H1 (cell line): ENCODE results near the gene AKAP8. TPM values are rescaled to one million over a fixed set of nuclear protein-coding genes. Genes with fewer than 3 reads are reported as not detected.

Experiments used
- CTCF ChIA-PET: fragments of 300-600 bp; sonication (Branson Sonifier 250); formaldehyde crosslinking; loops from one replicate; lab custom pipeline; 2021; ENCODE audit not compliant: partially characterized antibody; lab: Charles Lee
- POLR2A ChIA-PET: fragments of 300-600 bp; sonication (Branson Sonifier 250); formaldehyde crosslinking; loops from one replicate; lab custom pipeline; 2021; ENCODE audit warnings: inconsistent platforms; ENCODE audit not compliant: partially characterized antibody; lab: Charles Lee
- DNase-seq, 2 experiments: peaks; one replicate each; pipeline versions ENCODE4 v3.0.0 to v3.0.0-alpha.2; 2010 to 2022; ENCODE audit warnings: low spot score in 2 of 2, low read depth in 1 of 2, mixed read lengths in 1 of 2
- FAIRE-seq: peaks from 2 replicates; lab custom pipeline; 2011; peaks lifted over from hg19 to GRCh38; lab: Jason Lieb, UNC
- H2AFZ ChIP-seq: 2 replicates; pipeline ENCODE4 v1.8.1; 2012; ENCODE audit warnings: low read length, inconsistent platforms
- H2AK5ac ChIP-seq: 2 replicates; pipeline ENCODE4 v1.6.1; 2013; ENCODE audit warnings: low read depth, low read length
- H2BK120ac ChIP-seq: replicated peaks from 2 replicates; pipeline ENCODE3; 2013; ENCODE audit warnings: low read depth, low read length, inconsistent platforms
- H2BK12ac ChIP-seq: 2 replicates; pipeline ENCODE4 v1.6.1; 2013; ENCODE audit warnings: low read depth, low read length
- H2BK15ac ChIP-seq: 2 replicates; pipeline ENCODE4 v1.6.1; 2013; ENCODE audit warnings: low read length
- H2BK20ac ChIP-seq: 2 replicates; pipeline ENCODE4 v1.6.1; 2013; ENCODE audit warnings: low read length
- H2BK5ac ChIP-seq: 2 replicates; pipeline ENCODE4 v1.6.1; 2013; ENCODE audit warnings: low read depth, low read length
- H3K14ac ChIP-seq: 2 replicates; pipeline ENCODE4 v1.6.1; 2013; ENCODE audit warnings: inconsistent platforms; ENCODE audit not compliant: insufficient read length
- H3K18ac ChIP-seq: 2 replicates; pipeline ENCODE4 v1.6.1; 2013; ENCODE audit warnings: low read length; ENCODE audit errors: extremely low read depth
- H3K23ac ChIP-seq: 2 replicates; pipeline ENCODE4 v1.6.1; 2013; ENCODE audit warnings: inconsistent platforms; ENCODE audit not compliant: insufficient read length
- H3K23me2 ChIP-seq: 2 replicates; pipeline ENCODE4 v1.6.1; 2013; ENCODE audit warnings: low read depth, low read length
- H3K27ac ChIP-seq: 2 replicates; pipeline ENCODE4 v1.6.1; 2011; ENCODE audit warnings: low read depth, low read length, inconsistent platforms
- H3K27me3 ChIP-seq, 4 experiments: replicated peaks in 1 of 4; 1 replicate in 1 of 4; 2 replicates in 3 of 4; pipeline versions ENCODE4 v1.6.1 to v1.8.1; 2011 to 2013; ENCODE audit warnings: low read length in 3 of 4, mild to moderate bottlenecking in 3 of 4, inconsistent platforms in 2 of 4, mixed read lengths in 2 of 4, moderate library complexity in 1 of 4; ENCODE audit not compliant: control insufficient read depth in 3 of 4, insufficient read depth in 3 of 4; ENCODE audit errors: extremely low read depth in 1 of 4
- H3K36me3 ChIP-seq, 4 experiments: 2 replicates each; pipeline versions ENCODE4 v1.6.1 to v1.8.1; 2011 to 2013; ENCODE audit warnings: mild to moderate bottlenecking in 4 of 4, low read length in 3 of 4, moderate library complexity in 2 of 4, control low read depth in 1 of 4, inconsistent platforms in 1 of 4; ENCODE audit not compliant: insufficient read depth in 4 of 4, control insufficient read depth in 2 of 4
- H3K4ac ChIP-seq: replicated peaks from 2 replicates; pipeline ENCODE3; 2013; ENCODE audit warnings: low read length, low read depth, mixed read lengths, inconsistent platforms; ENCODE audit not compliant: insufficient read length
- H3K4me1 ChIP-seq, 4 experiments: replicated peaks in 1 of 4; 1 replicate in 1 of 4; 2 replicates in 3 of 4; pipeline versions ENCODE4 v1.6.1 to v1.8.1; 2011 to 2013; ENCODE audit warnings: low read length in 3 of 4, inconsistent platforms in 2 of 4, mixed read lengths in 1 of 4; ENCODE audit not compliant: insufficient read depth in 4 of 4, control insufficient read depth in 3 of 4
- H3K4me2 ChIP-seq, 2 experiments: 2 replicates each; pipeline versions ENCODE4 v1.6.1 to v1.8.1; 2011 to 2013; ENCODE audit warnings: low read depth in 2 of 2, low read length in 2 of 2, control low read depth in 1 of 2, inconsistent platforms in 1 of 2, mild to moderate bottlenecking in 1 of 2; ENCODE audit not compliant: insufficient read depth in 1 of 2
- H3K4me3 ChIP-seq, 4 experiments: fragments of 200-600, 300-600 bp in 1 of 4; sonication (generic), shearing (Covaris generic), sonication (Bioruptor Twin) in 1 of 4; 2 replicates each; pipeline versions ENCODE4 v1.5.1 to v1.8.1; 2011 to 2016; ENCODE audit warnings: low read length in 4 of 4, low read depth in 3 of 4, control low read depth in 2 of 4, inconsistent platforms in 2 of 4, mild to moderate bottlenecking in 2 of 4, mixed read lengths in 1 of 4, moderate library complexity in 1 of 4; ENCODE audit not compliant: insufficient read depth in 2 of 4; ENCODE audit errors: extremely low read depth in 1 of 4
- H3K56ac ChIP-seq: replicated peaks from 2 replicates; pipeline ENCODE3; 2013; ENCODE audit warnings: low read depth, mild to moderate bottlenecking, mixed read lengths, low read length, inconsistent platforms; ENCODE audit not compliant: insufficient read length
- H3K79me1 ChIP-seq: 2 replicates; pipeline ENCODE4 v1.6.1; 2013; ENCODE audit warnings: low read depth, low read length, control low read depth
- H3K79me2 ChIP-seq, 2 experiments: 2 replicates each; pipeline versions ENCODE4 v1.6.1 to v1.8.1; 2012 to 2013; ENCODE audit warnings: low read length in 2 of 2, mild to moderate bottlenecking in 2 of 2, inconsistent platforms in 1 of 2; ENCODE audit not compliant: insufficient read depth in 2 of 2, control insufficient read depth in 1 of 2
- H3K9ac ChIP-seq, 4 experiments: replicated peaks in 1 of 4; 1 replicate in 1 of 4; 2 replicates in 3 of 4; pipeline versions ENCODE4 v1.6.1 to v1.8.1; 2011 to 2013; ENCODE audit warnings: low read depth in 3 of 4, low read length in 3 of 4, control low read depth in 2 of 4, mild to moderate bottlenecking in 2 of 4, moderate library complexity in 2 of 4, inconsistent platforms in 1 of 4; ENCODE audit errors: extremely low read depth in 1 of 4
- H3K9me3 ChIP-seq, 2 experiments: 2 replicates each; pipeline versions ENCODE4 v1.6.1 to v1.8.1; 2012 to 2013; ENCODE audit warnings: mild to moderate bottlenecking in 2 of 2, moderate library complexity in 2 of 2, control low read depth in 1 of 2, inconsistent platforms in 1 of 2, low read depth in 1 of 2, low read length in 1 of 2, mixed read lengths in 1 of 2; ENCODE audit not compliant: insufficient read depth in 2 of 2
- H4K20me1 ChIP-seq, 2 experiments: replicated peaks in 1 of 2; 2 replicates each; pipeline versions ENCODE3 to v1.8.1; 2011 to 2013; ENCODE audit warnings: inconsistent platforms in 2 of 2, low read length in 2 of 2, mild to moderate bottlenecking in 1 of 2; ENCODE audit not compliant: insufficient read depth in 2 of 2, control insufficient read depth in 1 of 2
- H4K5ac ChIP-seq: 2 replicates; pipeline ENCODE4 v1.6.1; 2013; ENCODE audit warnings: low read length, low read depth, mixed read lengths, inconsistent platforms; ENCODE audit not compliant: insufficient read length
- H4K8ac ChIP-seq: 2 replicates; pipeline ENCODE4 v1.8.0; 2013; ENCODE audit warnings: mild to moderate bottlenecking, moderate library complexity, low read length, inconsistent platforms; ENCODE audit not compliant: insufficient read depth; ENCODE audit errors: extremely low read depth
- H4K91ac ChIP-seq: replicated peaks from 2 replicates; pipeline ENCODE3; 2013; ENCODE audit warnings: low read length, mixed read lengths, inconsistent platforms; ENCODE audit not compliant: insufficient read length
- BACH1 ChIP-seq: IDR thresholded peaks from 2 replicates; pipeline ENCODE4 v1.6.1; 2012; ENCODE audit warnings: low read length, improper control_type of control experiment
- BRCA1 ChIP-seq: IDR thresholded peaks from 2 replicates; pipeline ENCODE4 v1.6.1; 2012; ENCODE audit warnings: low read depth, low read length, improper control_type of control experiment
- CHD1 ChIP-seq: IDR thresholded peaks from 2 replicates; pipeline ENCODE4 v1.6.1; 2012; ENCODE audit warnings: low read depth, low read length, improper control_type of control experiment
- CHD2 ChIP-seq: IDR thresholded peaks from 2 replicates; pipeline ENCODE4 v1.6.1; 2012; ENCODE audit warnings: low read length, improper control_type of control experiment
- CREB1 ChIP-seq: IDR thresholded peaks from 2 replicates; pipeline ENCODE4 v1.6.1; 2012; ENCODE audit warnings: inconsistent platforms
- EP300 ChIP-seq, 2 experiments: IDR thresholded peaks; 1 replicate in 1 of 2; 2 replicates in 1 of 2; pipeline ENCODE4 v1.6.1; 2011 to 2012; ENCODE audit warnings: low read depth in 2 of 2, low read length in 2 of 2, mild to moderate bottlenecking in 2 of 2, borderline replicate concordance in 1 of 2, inconsistent platforms in 1 of 2, moderate library complexity in 1 of 2
- GABPA ChIP-seq: IDR thresholded peaks from 2 replicates; pipeline ENCODE4 v1.6.1; 2011; ENCODE audit warnings: mild to moderate bottlenecking, low read length, moderate library complexity, borderline replicate concordance; ENCODE audit not compliant: insufficient read depth
- HDAC6 ChIP-seq: IDR thresholded peaks from one replicate; pipeline ENCODE4 v1.7.1; 2012; ENCODE audit warnings: low read depth, mild to moderate bottlenecking, inconsistent platforms, low read length, moderate library complexity
- NRF1 ChIP-seq: IDR thresholded peaks from 2 replicates; pipeline ENCODE4 v1.6.1; 2011; ENCODE audit warnings: mild to moderate bottlenecking, low read depth, low read length, improper control_type of control experiment
- POU5F1 ChIP-seq: IDR thresholded peaks from 2 replicates; pipeline ENCODE4 v1.6.1; 2011; ENCODE audit warnings: low read depth, mild to moderate bottlenecking, low read length, moderate library complexity
- SAP30 ChIP-seq: fragments of 300-600 bp; sonication (generic); IDR thresholded peaks from 2 replicates; pipeline ENCODE4 v1.7.1; 2012; ENCODE audit warnings: low read length, moderate library complexity, mild to moderate bottlenecking, inconsistent platforms; ENCODE audit not compliant: insufficient read depth, insufficient replicate concordance
- SUZ12 ChIP-seq: fragments of 200-600 bp; sonication (generic); IDR thresholded peaks from 2 replicates; pipeline ENCODE4 v1.6.1; 2012; ENCODE audit warnings: mild to moderate bottlenecking, inconsistent platforms, low read length, moderate library complexity, mixed read lengths
- TBP ChIP-seq: IDR thresholded peaks from 2 replicates; pipeline ENCODE4 v1.6.1; 2011; ENCODE audit warnings: low read depth, low read length, improper control_type of control experiment
- TEAD4 ChIP-seq: IDR thresholded peaks from 2 replicates; pipeline ENCODE4 v1.6.1; 2012; ENCODE audit warnings: low read depth, low read length, inconsistent platforms, mixed read lengths
- WGBS, 2 experiments: shearing (Covaris generic) in 1 of 2; methylation state at CpG; one replicate each; pipeline versions ENCODE4 v1.1.6 to v1.1.7; 2013 to 2015; ENCODE audit warnings: low lambda C conversion rate in 2 of 2, mixed read lengths in 2 of 2, inconsistent platforms in 1 of 2, low coverage in 1 of 2, missing lambda C conversion rate in 1 of 2; ENCODE audit not compliant: insufficient replicate concordance in 2 of 2, insufficient coverage in 1 of 2, insufficient read length in 1 of 2; ENCODE audit errors: extremely low coverage in 1 of 2, missing lambda C conversion rate in 1 of 2; 5-methylcytosine and 5-hydroxymethylcytosine counted together
- polyA plus RNA-seq, 7 experiments: library from polyadenylated mRNA; depleted of rRNA in 3 of 7; stranded (reverse) in 5 of 7; unstranded in 2 of 7; fragments of >200 nt in 5 of 7; fragments of 200-250 nt in 2 of 7; gene quantifications; 1 replicate in 5 of 7; 2 replicates in 1 of 7; 4 replicates in 1 of 7; pipeline versions ENCODE4 v1.2.1 to v1.2.3, GENCODE V29; 2011 to 2013; ENCODE audit warnings: missing spikeins in 2 of 7, mixed read lengths in 2 of 7
- total RNA-seq: library from RNA; stranded (reverse); fragmentation: NEBNext Ultra II Directional; extraction: Animal tissue kit (Norgen Biotek cat#: 25700); gene quantifications from 2 replicates; pipeline ENCODE4 v1.2.1, GENCODE V29; 2021
- TF ChIP-seq, protein P1 (sequence below): IDR thresholded peaks from 2 replicates; pipeline ENCODE4 v1.6.1; 2011; ENCODE audit warnings: low read depth, mild to moderate bottlenecking, low read length; ENCODE audit not compliant: insufficient read depth

The AKAP8 gene
- total and polyA plus RNA-seq, 2 of the 8 experiments (the other 6 are each of a cell fraction or from before 2014, with no cell fraction given) = 17.0 to 41.0 TPM

DNA sequence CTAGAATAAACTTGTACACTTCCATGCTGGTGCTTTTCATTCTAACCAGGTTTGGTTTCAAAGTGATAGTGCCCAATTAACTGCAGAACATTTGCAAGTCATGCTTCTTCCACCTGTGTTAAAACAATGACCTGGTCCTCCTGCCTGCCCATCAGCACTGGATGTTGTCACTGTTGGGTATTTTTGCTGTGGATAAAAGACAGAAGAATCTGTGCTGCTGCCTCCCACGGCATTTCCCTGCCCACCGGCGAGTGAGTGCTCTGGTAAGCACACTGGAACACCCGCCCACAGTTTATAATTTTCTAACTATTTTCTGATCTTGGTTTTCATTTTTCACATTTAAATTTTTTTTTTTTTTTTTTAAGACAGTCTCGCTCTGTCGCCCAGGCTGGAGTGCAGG lies 2.3 kb upstream of the AKAP8 start:
- H2AFZ ChIP-seq = no peak overlapping the region
- no peak overlapping the region for H4K8ac ChIP-seq
- H3K23ac ChIP-seq = no peak overlapping the region
- 90% methylated on average over 6 of the region's 6 CpGs; no CpG with 5 or more reads in 1 of the 2 experiments for WGBS, 2 experiments
- DNase-seq = no peak
- no peak overlapping the region for H4K91ac ChIP-seq
- ChIA-PET CTCF (no interaction called here), POLR2A (interaction anchor here (0.6 to 1.1 kb wide), 3 partner anchors 11 to 36 kb away, joined by 3 to 5 read pairs (median 3); no protein-coding TSS in a partner anchor)
- H2AK5ac ChIP-seq = no peak overlapping the region
- H3K4ac ChIP-seq = no peak overlapping the region
- no peak overlapping the region for H4K5ac ChIP-seq
- no peak overlapping the region for H3K14ac ChIP-seq
- no peak overlapping the region for H2BK20ac ChIP-seq
- H3K9me3 ChIP-seq = no peaks in the 10 kb centered on the region
- no peak overlapping the region for H2BK120ac ChIP-seq
- no peak overlapping the region for H3K56ac ChIP-seq
- no peak overlapping the region for H3K27ac ChIP-seq
- peaks cover 10% of the 10 kb centered on the region for H3K23me2 ChIP-seq
- H3K27me3 ChIP-seq = no peaks in the 10 kb centered on the region
- H3K79me1 ChIP-seq = peaks cover under 1% of the 10 kb centered on the region; the same call in 1 of the 2 replicates
- no peak overlapping the region for H2BK15ac ChIP-seq
- H3K9ac ChIP-seq = no peak overlapping the region
- H3K4me3 ChIP-seq = no peak overlapping the region
- peaks cover 15 to 26% of the 10 kb centered on the region in 2 experiments for H3K79me2 ChIP-seq
- H2BK12ac ChIP-seq = no peak overlapping the region
- H2BK5ac ChIP-seq = no peak overlapping the region
- H3K18ac ChIP-seq = no peak overlapping the region
- H4K20me1 ChIP-seq = peaks cover 5 to 14% of the 10 kb centered on the region in 2 experiments
- peaks cover 0 to 9% (median 6%) of the 10 kb centered on the region in 4 experiments; a peak in 6 of 7 replicates for H3K4me1 ChIP-seq
- H3K4me2 ChIP-seq = no peak overlapping the region; a peak in 1 of 4 replicates
- H3K36me3 ChIP-seq = no peaks in the 10 kb centered on the region; a peak in 2 of 8 replicates
- FAIRE-seq = no peak
- TF ChIP-seq BRCA1 (no peak), NRF1 (no peak), CHD2 (no peak), TBP (no peak), CREB1 (no peak), CHD1 (no peak), SUZ12 (no peak), TEAD4 (no peak), BACH1 (no peak), HDAC6 (no peak), POU5F1 (no peak), GABPA (no peak), SAP30 (no peak), EP300 (IDR thresholded peaks at IDR 0.05; ENCODE audit: borderline replicate concordance in 1 of 2, low read depth in 2 of 2, low read length in 2 of 2) (no peak)
- TF ChIP-seq, protein P1, sequence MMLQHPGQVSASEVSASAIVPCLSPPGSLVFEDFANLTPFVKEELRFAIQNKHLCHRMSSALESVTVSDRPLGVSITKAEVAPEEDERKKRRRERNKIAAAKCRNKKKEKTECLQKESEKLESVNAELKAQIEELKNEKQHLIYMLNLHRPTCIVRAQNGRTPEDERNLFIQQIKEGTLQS = no peak
